Measurements from ENCODE around the gene THUMPD1.

THUMPD1 gene

GRCh38 chr16:20768818-20769217, 27.2 kb upstream of the THUMPD1 start:
- TF ChIP-seq CTCF (IDR thresholded peaks at IDR 0.05): no peak

- TF ChIP-seq CTCF (IDR thresholded peaks at IDR 0.05): no peak
Measured at GRCh38 chr16:20768121-20768520, 26.5 kb upstream of the THUMPD1 start.

GRCh38 chr16:20767577-20767976, 26.0 kb upstream of the THUMPD1 start:
- no peak for TF ChIP-seq CTCF (IDR thresholded peaks at IDR 0.05)

- TF ChIP-seq CTCF (IDR thresholded peaks at IDR 0.05): no peak
Measured at GRCh38 chr16:20766294-20766693, 24.7 kb upstream of the THUMPD1 start.

GRCh38 chr16:20765732-20766131, 24.1 kb upstream of the THUMPD1 start:
- no peak for TF ChIP-seq CTCF (IDR thresholded peaks at IDR 0.05)

- TF ChIP-seq CTCF (IDR thresholded peaks at IDR 0.05): no peak
Measured at GRCh38 chr16:20763461-20764232, 22.0 kb upstream of the THUMPD1 start, which contains the start of gene ACSM3. Gene ACSM3, plus strand, starts transcription at chr16:20764014. Its CDS starts 6,021 bp downstream, at chr16:20770035.

- TF ChIP-seq CTCF (IDR thresholded peaks at IDR 0.05): no peak
Measured at GRCh38 chr16:20762404-20763123, 20.9 kb upstream of the THUMPD1 start.
